Left cardiac atrium (tissue), 4 donors: ENCODE data around the gene DBT. TPM values are rescaled to one million over a fixed set of nuclear protein-coding genes. Genes with fewer than 3 reads are reported as not detected.

ENCODE experiments used
- ATAC-seq, 2 donors: fragments of 200-7000 bp; cut with Tn5 transposase; one replicate each; pipeline ENCODE4 v1.9.1; 2020; ENCODE audit warnings: mild to moderate bottlenecking in 2 of 2, moderate library complexity in 2 of 2
- DNase-seq: peaks from one replicate; pipeline ENCODE4 v3.0.0-alpha.2; 2020
- intact Hi-C, 2 donors: fragments of 100-400 bp; cut with DNase I; formaldehyde crosslinking; loops; one replicate each; pipeline versions ENCODE4 v1.14.1 to v1.15.1; 2022 to 2023
- microRNA-seq, 2 donors: library from miRNA; unstranded; fragments of <30 nt; microRNA quantifications; one replicate each; pipeline ENCODE4 v1.2.0, GENCODE V29; 2020
- total RNA-seq, 2 donors: library from RNA; stranded (reverse); fragmentation: NEBNext Ultra II Directional; extraction: Animal tissue kit (Norgen Biotek cat#: 25700); gene quantifications; one replicate each; pipeline ENCODE4 v1.2.1, GENCODE V29; 2021
- donor health status: DM: no; HTN: yes; CAD: no.
- donor health status: DM: no; HTN: yes; CAD: no; lungs with severe emphysema.
- donor health status: DM: yes; HTN: yes; CAD: no.
- donor health status: Dilated cardiomyopathy.

DBT gene
- total RNA-seq, 2 donors from 2014 or later: 16.7 to 22.4 TPM

DNA sequence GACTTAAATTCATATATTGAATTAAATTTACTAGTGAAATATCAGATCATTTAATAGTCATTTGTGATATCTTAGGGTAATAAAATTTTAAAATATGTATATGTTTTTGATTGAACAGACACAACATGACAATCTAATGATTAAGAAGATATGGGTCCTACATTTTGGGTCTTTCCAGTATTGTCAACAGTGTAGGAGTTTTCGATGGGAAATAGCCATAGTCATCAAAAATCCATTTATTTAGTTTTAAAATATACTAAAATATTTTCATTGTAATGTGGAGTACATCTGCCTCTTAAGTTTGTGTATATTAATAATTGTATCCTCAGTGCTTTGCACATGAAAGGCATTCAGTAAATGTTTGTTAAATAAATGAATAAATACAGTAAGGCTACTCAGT, 102.7 kb downstream of the DBT start:
- ATAC-seq: no peak
- no peak for DNase-seq
- intact Hi-C loops: loop anchor here in 1 of 2 donors (10.0 kb wide), 1 partner anchor 262 kb away; no protein-coding TSS in a partner anchor

DNA sequence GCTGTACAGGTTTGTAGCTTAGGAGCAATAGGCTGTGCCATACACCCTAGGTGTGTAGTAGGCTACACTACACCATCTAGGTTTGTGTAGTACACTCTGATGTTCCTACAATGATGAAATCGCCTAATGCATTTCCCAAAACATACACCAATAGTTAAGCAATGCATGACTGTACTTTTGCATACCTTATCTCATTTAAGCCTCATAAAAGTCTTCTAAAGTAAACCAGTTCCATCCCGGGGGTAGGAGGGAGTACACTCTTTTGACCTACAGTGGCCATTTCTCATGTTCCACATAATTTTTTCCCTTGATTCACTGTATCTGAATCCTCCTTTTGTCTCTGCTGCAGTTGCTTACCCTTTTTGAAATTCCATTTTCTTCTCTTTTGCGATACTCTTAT, 104.5 kb downstream of the DBT start:
- DNase-seq: no peak
- no peak for ATAC-seq
- intact Hi-C loops: loop anchor here in 1 of 2 donors (10.0 kb wide), 1 partner anchor 260 kb away; no protein-coding TSS in a partner anchor

- ATAC-seq (no peak), DNase-seq (no peak)
- intact Hi-C loops: loop anchor here in 1 of 2 donors (10.0 kb wide), 1 partner anchor 258 kb away; no protein-coding TSS in a partner anchor
These were observed 107.3 kb downstream of the DBT start for GRCh38 chr1:100142343-100142742.

DNA sequence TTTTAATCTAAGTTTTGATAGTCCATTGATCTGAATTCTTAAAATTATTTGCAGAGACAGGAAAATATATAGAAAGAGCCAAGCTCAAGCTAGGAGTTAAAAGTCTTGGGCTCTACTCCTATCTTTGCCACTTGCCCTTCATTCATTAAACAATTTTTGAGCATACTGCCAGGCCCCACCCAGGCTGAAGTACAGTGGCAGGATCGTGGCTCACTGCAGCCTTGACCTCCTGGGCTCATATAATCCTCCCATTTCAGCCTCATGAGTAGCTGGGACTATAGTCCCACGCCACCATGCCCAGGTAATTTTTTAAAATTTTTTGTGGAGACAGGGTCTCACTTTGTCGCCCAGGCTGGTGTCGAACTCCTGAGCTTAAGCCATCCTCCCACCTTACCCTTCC, 108.4 kb downstream of the DBT start:
- intact Hi-C loops: loop anchor here in 1 of 2 donors (10.0 kb wide), 1 partner anchor 256 kb away; no protein-coding TSS in a partner anchor
- DNase-seq: no peak
- no peak for ATAC-seq

- intact Hi-C loops: no loop called here
- DNase-seq (no peak), ATAC-seq (no peak)
These were observed 112.0 kb downstream of the DBT start for GRCh38 chr1:100137602-100138001.

Small RNA genes within 50 kb of the gene (microRNA-seq; reads per million reads assigned to microRNA genes)
- gene MIR553: 0 reads per million in 2 donors

Other genes with a start within 250 kb of the DBT start
- 1 to 10 TPM; 1.3 to 2.2 TPM for gene SASS6, start 116.9 kb downstream of the DBT start, total RNA-seq
- 10 to 100 TPM in 1 of 2 donors, 1 to 10 TPM in 1; 6.9 to 10.3 TPM for gene TRMT13, start 116.7 kb downstream of the DBT start, total RNA-seq
- gene LRRC39, start 71.6 kb downstream of the DBT start, total RNA-seq: 100 to 1,000 TPM in 1 of 2 donors, 10 to 100 TPM in 1; 61.2 to 102 TPM
- 10 to 100 TPM; 30.3 to 31.8 TPM for gene RTCA, start 16.4 kb upstream of the DBT start, total RNA-seq
- gene CDC14A, start 102.7 kb upstream of the DBT start, total RNA-seq: 1 to 10 TPM; 4.5 to 4.7 TPM